Parathyroid adenoma (tissue), 2 donors: ENCODE data around the gene HRCT1.

Experiments
- H2AFZ ChIP-seq: fragments of 300-600 bp; sonication (generic); one replicate; pipeline ENCODE4 v1.7.0; 2017; ENCODE audit warnings: antibody characterized with exemption, mild to moderate bottlenecking
- H3K27ac ChIP-seq: fragments of 300-600 bp; sonication (generic); one replicate; pipeline ENCODE4 v1.7.0; 2017
- H3K27me3 ChIP-seq: fragments of 300-600 bp; sonication (generic); one replicate; pipeline ENCODE4 v1.7.0; 2017; ENCODE audit warnings: low read length; ENCODE audit not compliant: control insufficient read depth, insufficient read depth
- H3K36me3 ChIP-seq: fragments of 300-600 bp; sonication (generic); one replicate; pipeline ENCODE4 v1.7.0; 2017; ENCODE audit warnings: low read length; ENCODE audit not compliant: control insufficient read depth, insufficient read depth
- H3K4me1 ChIP-seq: fragments of 300-600 bp; sonication (generic); one replicate; pipeline ENCODE4 v1.7.0; 2017; ENCODE audit warnings: control low read depth
- H3K4me2 ChIP-seq: fragments of 300-600 bp; sonication (generic); one replicate; pipeline ENCODE4 v1.7.0; 2017; ENCODE audit warnings: low read length
- H3K4me3 ChIP-seq: fragments of 300-600 bp; sonication (generic); one replicate; pipeline ENCODE4 v1.7.0; 2017; ENCODE audit warnings: low read depth, low read length
- H3K79me2 ChIP-seq: fragments of 300-600 bp; sonication (generic); one replicate; pipeline ENCODE4 v1.7.0; 2017; ENCODE audit warnings: control low read depth
- H3K9ac ChIP-seq: fragments of 300-600 bp; sonication (generic); one replicate; pipeline ENCODE4 v1.7.0; 2017; ENCODE audit warnings: mild to moderate bottlenecking
- H3K9me3 ChIP-seq: fragments of 300-600 bp; sonication (generic); one replicate; pipeline ENCODE4 v1.7.0; 2017; ENCODE audit warnings: low read length; ENCODE audit not compliant: control insufficient read depth
- TF ChIP-seq, protein P1 (sequence below): fragments of 300-600 bp; sonication (generic); IDR thresholded peaks from one replicate; pipeline ENCODE4 v1.7.0; 2017; ENCODE audit warnings: antibody characterized with exemption, mild to moderate bottlenecking
- donor health status: primary hyperparathyroidism.

Gene HRCT1

DNA sequence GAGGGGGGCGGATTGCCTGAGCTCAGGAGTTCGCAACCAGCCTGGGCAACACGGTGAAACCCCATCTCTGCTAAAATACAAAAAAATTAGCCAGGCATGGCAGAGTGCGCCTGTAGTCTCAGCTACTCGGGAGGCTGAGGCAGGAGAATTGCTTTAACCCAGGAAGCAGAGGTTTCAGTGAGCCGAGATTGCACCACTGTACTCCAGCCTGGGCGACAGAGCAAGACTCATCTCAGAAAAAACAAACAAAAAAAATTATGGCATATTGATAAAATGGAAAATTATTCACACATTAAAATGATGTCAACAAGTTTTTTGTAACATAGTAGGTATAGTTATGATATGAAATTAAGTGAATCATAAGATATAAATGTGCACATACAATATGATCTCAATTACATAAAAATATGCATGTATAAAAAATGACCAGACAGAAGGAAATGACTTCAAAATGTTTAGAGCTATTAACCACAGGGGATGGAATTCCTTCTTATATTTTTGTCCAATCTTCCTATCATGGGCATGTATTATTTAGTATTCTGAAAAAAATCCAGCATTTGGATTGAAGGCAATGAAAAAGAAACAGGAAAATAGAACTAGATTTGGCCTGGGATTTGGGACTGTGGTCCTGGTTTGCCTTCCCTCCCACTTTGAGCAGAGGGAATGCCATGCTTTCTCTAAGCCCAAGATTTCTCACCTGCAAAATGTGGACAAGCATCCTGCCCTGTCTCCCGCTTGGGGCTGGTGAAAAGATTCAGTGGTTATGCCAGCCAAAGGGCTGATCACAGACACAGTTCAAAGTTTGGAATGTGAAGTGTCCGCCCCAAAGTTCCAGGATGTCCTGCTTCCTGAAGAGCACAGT lies 22.8 kb downstream of the HRCT1 start:
- H3K4me1 ChIP-seq: peaks cover under 1% of the 10 kb centered on the region
- no peaks in the 10 kb centered on the region for H3K79me2 ChIP-seq
- H2AFZ ChIP-seq: no peak overlapping the region
- H3K9ac ChIP-seq: no peak overlapping the region
- H3K4me2 ChIP-seq: no peak overlapping the region
- no peak overlapping the region for H3K27ac ChIP-seq
- H3K4me3 ChIP-seq: no peak overlapping the region
- H3K36me3 ChIP-seq: no peaks in the 10 kb centered on the region
- TF ChIP-seq, protein P1, sequence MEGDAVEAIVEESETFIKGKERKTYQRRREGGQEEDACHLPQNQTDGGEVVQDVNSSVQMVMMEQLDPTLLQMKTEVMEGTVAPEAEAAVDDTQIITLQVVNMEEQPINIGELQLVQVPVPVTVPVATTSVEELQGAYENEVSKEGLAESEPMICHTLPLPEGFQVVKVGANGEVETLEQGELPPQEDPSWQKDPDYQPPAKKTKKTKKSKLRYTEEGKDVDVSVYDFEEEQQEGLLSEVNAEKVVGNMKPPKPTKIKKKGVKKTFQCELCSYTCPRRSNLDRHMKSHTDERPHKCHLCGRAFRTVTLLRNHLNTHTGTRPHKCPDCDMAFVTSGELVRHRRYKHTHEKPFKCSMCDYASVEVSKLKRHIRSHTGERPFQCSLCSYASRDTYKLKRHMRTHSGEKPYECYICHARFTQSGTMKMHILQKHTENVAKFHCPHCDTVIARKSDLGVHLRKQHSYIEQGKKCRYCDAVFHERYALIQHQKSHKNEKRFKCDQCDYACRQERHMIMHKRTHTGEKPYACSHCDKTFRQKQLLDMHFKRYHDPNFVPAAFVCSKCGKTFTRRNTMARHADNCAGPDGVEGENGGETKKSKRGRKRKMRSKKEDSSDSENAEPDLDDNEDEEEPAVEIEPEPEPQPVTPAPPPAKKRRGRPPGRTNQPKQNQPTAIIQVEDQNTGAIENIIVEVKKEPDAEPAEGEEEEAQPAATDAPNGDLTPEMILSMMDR: no peak
- H3K27me3 ChIP-seq: no peaks in the 10 kb centered on the region
- H3K9me3 ChIP-seq: no peaks in the 10 kb centered on the region

DNA sequence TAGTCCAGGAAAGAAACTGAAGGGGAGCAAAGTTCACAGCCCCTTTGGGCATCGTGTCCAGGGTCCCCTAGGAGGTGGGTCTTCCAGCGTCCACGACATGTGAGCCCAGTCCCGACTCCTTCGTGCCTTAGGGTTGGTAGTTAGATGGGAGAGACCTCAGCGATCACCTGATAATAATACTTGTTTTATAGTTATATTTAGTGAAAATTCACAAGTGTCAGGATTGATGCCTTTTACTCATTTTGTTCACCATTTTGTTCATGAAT lies 23.4 kb downstream of the HRCT1 start:
- H3K4me2 ChIP-seq: no peak overlapping the region
- H2AFZ ChIP-seq: no peak overlapping the region
- no peaks in the 10 kb centered on the region for H3K9me3 ChIP-seq
- H3K4me3 ChIP-seq: no peak overlapping the region
- no peaks in the 10 kb centered on the region for H3K27me3 ChIP-seq
- no peak overlapping the region for H3K9ac ChIP-seq
- H3K27ac ChIP-seq: no peak overlapping the region
- TF ChIP-seq, protein P1: no peak
- H3K79me2 ChIP-seq: no peaks in the 10 kb centered on the region
- H3K4me1 ChIP-seq: no peaks in the 10 kb centered on the region
- H3K36me3 ChIP-seq: no peaks in the 10 kb centered on the region

DNA sequence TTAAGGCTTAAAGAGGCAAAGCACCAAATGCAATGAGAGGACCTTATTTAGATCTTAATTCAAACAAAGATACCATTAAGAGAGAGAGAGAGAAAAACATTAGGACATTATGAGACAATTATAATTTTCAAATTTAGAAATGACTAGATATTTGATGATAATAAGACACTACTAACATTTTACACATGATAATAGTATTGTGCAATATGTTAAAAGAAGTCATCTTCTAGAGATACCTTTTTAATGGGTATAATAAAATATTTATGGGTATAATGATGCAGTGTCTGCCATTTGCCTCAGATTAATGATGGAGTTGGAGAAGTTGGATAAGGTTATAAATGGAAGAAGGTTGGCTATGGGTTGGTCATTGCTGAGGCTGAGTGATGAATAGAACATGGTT lies 24.5 kb downstream of the HRCT1 start:
- Histone ChIP-seq H3K79me2 (no peaks in the 10 kb centered on the region), H3K27ac (no peak overlapping the region), H3K27me3 (no peaks in the 10 kb centered on the region), H2AFZ (no peak overlapping the region), H3K9me3 (no peaks in the 10 kb centered on the region), H3K4me2 (no peak overlapping the region), H3K9ac (no peak overlapping the region), H3K36me3 (no peaks in the 10 kb centered on the region), H3K4me3 (no peak overlapping the region), H3K4me1 (no peaks in the 10 kb centered on the region)
- TF ChIP-seq, protein P1: no peak

DNA sequence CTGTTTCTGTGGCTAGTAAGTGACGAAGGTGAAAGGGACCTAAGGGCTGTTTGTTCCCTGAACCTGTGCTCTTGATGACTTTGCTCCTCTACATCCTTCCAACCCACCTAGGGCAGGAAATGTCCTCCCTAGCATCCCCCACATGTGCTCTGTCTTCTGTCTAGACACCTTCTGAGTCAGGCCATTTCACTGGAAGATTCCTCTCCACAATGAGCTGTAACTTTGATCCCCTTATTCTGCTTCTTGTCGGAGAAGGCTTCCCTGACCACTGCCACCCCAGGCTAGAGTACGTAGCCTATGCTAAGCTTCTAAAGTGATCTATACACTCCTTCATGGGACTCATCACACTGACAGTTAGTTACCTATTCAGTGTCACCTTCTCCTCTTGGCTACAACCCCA lies 25.0 kb downstream of the HRCT1 start:
- no peaks in the 10 kb centered on the region for H3K9me3 ChIP-seq
- H3K4me3 ChIP-seq: no peak overlapping the region
- no peaks in the 10 kb centered on the region for H3K27me3 ChIP-seq
- H3K4me1 ChIP-seq: no peaks in the 10 kb centered on the region
- H3K4me2 ChIP-seq: no peak overlapping the region
- H3K79me2 ChIP-seq: no peaks in the 10 kb centered on the region
- no peak overlapping the region for H2AFZ ChIP-seq
- no peak overlapping the region for H3K9ac ChIP-seq
- no peaks in the 10 kb centered on the region for H3K36me3 ChIP-seq
- TF ChIP-seq, protein P1: no peak
- no peak overlapping the region for H3K27ac ChIP-seq

DNA sequence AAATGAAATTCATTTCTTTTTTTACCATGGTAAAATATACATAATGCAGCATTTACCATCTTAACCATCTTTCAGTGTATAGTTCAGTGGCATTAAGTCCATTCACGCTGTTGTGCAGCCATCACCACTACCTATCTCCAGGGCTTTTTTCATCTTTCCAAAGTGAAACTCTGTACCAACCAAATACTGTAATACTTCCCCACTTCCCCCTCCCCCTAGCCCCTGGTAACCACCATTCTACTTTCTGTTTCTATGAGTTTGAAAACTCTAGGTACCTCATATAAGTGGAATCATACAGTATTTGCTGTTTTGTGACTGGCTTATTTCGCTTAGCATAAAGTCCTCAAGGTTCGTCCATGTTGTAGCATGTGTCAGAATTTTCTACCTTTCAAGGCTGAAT lies 26.7 kb downstream of the HRCT1 start:
- Histone ChIP-seq H3K9ac (no peak overlapping the region), H3K4me1 (no peaks in the 10 kb centered on the region), H3K4me2 (no peak overlapping the region), H3K27ac (no peak overlapping the region), H3K27me3 (no peaks in the 10 kb centered on the region), H3K4me3 (no peak overlapping the region), H3K79me2 (no peaks in the 10 kb centered on the region), H3K36me3 (no peaks in the 10 kb centered on the region), H2AFZ (no peak overlapping the region), H3K9me3 (no peaks in the 10 kb centered on the region)
- TF ChIP-seq, protein P1: no peak
